Measurements from ENCODE around the gene PBX2. TPM values are rescaled to one million over a fixed set of nuclear protein-coding genes. Genes with fewer than 3 reads are reported as not detected.
A peak's percentile ranks its signal among the peaks of the same experiment; 100 is the strongest.
"Not testable (repeated sequence)": the region's sequence is repeated elsewhere in the genome, so short reads cannot be mapped to it uniquely, and the experiment has no call there.

Gene PBX2
- polyA plus RNA-seq, 6 donors from 2014 or later = 0.64 to 4.0 (median 3.1) TPM

GRCh38 chr6:32196682-32197616 is 6.9 kb upstream of the PBX2 start:
- Mint-ChIP-seq H3K4me1 (peaks cover 42 to 48% (median 44%) of the 10 kb centered on the region in 3 donors), H3K36me3 (peaks cover 0 to 8% of the 10 kb centered on the region in 2 donors), H3K4me3 (peak overlapping the region; percentile 92 to 100 (median 98)), H3K27me3 (peaks cover 0 to 3% (median 0%) of the 10 kb centered on the region in 3 donors), H3K9me3 (no peaks in the 10 kb centered on the region), H3K27ac (peak overlapping the region; percentile 99 to 100 (median 100))
- DNase-seq (peak; percentile 23), ATAC-seq (ENCODE audit: low read depth in 2 of 2) (no peak)

- peaks cover 49 to 56% (median 53%) of the 10 kb centered on the region in 3 donors for H3K4me1 Mint-ChIP-seq
- peak overlapping the region; percentile 99 to 100 (median 100) for H3K27ac Mint-ChIP-seq
- no peaks in the 10 kb centered on the region for H3K27me3 Mint-ChIP-seq
- peak; percentile 80 to 81 for ATAC-seq (ENCODE audit: low read depth in 2 of 2)
- H3K36me3 Mint-ChIP-seq = peaks cover 0 to 16% of the 10 kb centered on the region in 2 donors
- no peaks in the 10 kb centered on the region for H3K9me3 Mint-ChIP-seq
- peak; percentile 90 for DNase-seq
- H3K4me3 Mint-ChIP-seq = peak overlapping the region; percentile 92 to 100 (median 98)
Measured at GRCh38 chr6:32195902-32196681, 6.1 kb upstream of the PBX2 start.

- DNase-seq (peak; percentile 99), ATAC-seq (ENCODE audit: low read depth in 2 of 2) (no peak)
- Mint-ChIP-seq H3K4me1 (peaks cover 52 to 59% (median 54%) of the 10 kb centered on the region in 3 donors), H3K27me3 (no peaks in the 10 kb centered on the region), H3K27ac (peak overlapping the region; percentile 99 to 100 (median 100)), H3K36me3 (peaks cover 0 to 17% of the 10 kb centered on the region in 2 donors), H3K4me3 (peak overlapping the region; percentile 92 to 100 (median 98)), H3K9me3 (no peaks in the 10 kb centered on the region)
Measured at GRCh38 chr6:32195652-32195901, 5.6 kb upstream of the PBX2 start.

GRCh38 chr6:32194825-32195651 is 5.0 kb upstream of the PBX2 start:
- ATAC-seq (ENCODE audit: low read depth in 2 of 2) (no peak), DNase-seq (no peak)
- Mint-ChIP-seq H3K9me3 (no peaks in the 10 kb centered on the region), H3K4me3 (peak overlapping the region; percentile 92 to 100 (median 98)), H3K27me3 (no peaks in the 10 kb centered on the region), H3K36me3 (peaks cover 0 to 17% of the 10 kb centered on the region in 2 donors), H3K4me1 (peaks cover 58 to 64% (median 58%) of the 10 kb centered on the region in 3 donors), H3K27ac (peak overlapping the region; percentile 99 to 100 (median 100))

GRCh38 chr6:32194388-32194787 is 4.4 kb upstream of the PBX2 start:
- DNase-seq (no peak), ATAC-seq (ENCODE audit: low read depth in 2 of 2) (no peak)
- Mint-ChIP-seq H3K27me3 (no peaks in the 10 kb centered on the region), H3K4me3 (peak overlapping the region in 7 of 8 donors; percentile 92 to 99 (median 97)), H3K9me3 (no peaks in the 10 kb centered on the region), H3K27ac (peak overlapping the region in 5 of 6 donors; percentile 99 to 100 (median 100)), H3K36me3 (peaks cover 0 to 17% of the 10 kb centered on the region in 2 donors), H3K4me1 (peaks cover 58 to 65% (median 59%) of the 10 kb centered on the region in 3 donors)

- DNase-seq; ATAC-seq (ENCODE audit: low read depth in 2 of 2); H3K27me3 Mint-ChIP-seq; H3K9me3 Mint-ChIP-seq: not testable (repeated sequence)
- peak overlapping the region; percentile 95 to 100 (median 99) for H3K27ac Mint-ChIP-seq
- peaks cover 70 to 76% (median 71%) of the 10 kb centered on the region in 3 donors for H3K4me1 Mint-ChIP-seq
- peaks cover 0 to 17% of the 10 kb centered on the region in 2 donors for H3K36me3 Mint-ChIP-seq
- H3K4me3 Mint-ChIP-seq = peak overlapping the region; percentile 94 to 99 (median 98)
Measured at GRCh38 chr6:32193096-32193495, 3.1 kb upstream of the PBX2 start.

- DNase-seq (peak; percentile 71), ATAC-seq (ENCODE audit: low read depth in 2 of 2) (no peak)
- H3K4me1 Mint-ChIP-seq = peaks cover 72 to 79% (median 76%) of the 10 kb centered on the region in 3 donors
- H3K27ac Mint-ChIP-seq = peak within 1 kb of the TSS; percentile 95 to 100 (median 99)
- no peaks in the 10 kb centered on the region for H3K27me3 Mint-ChIP-seq
- H3K9me3 Mint-ChIP-seq = no peaks in the 10 kb centered on the region
- H3K36me3 Mint-ChIP-seq = peaks cover under 1 to 20% of the 10 kb centered on the region in 2 donors
- peak within 1 kb of the TSS; percentile 94 to 99 (median 98) for H3K4me3 Mint-ChIP-seq
Measured at GRCh38 chr6:32192608-32193039, 2.6 kb upstream of the PBX2 start, which contains the start of gene GPSM3. GPSM3 (minus strand) TSS chr6:32192643; CDS start chr6:32192513, 130 bp downstream.

- ATAC-seq (ENCODE audit: low read depth in 2 of 2) (no peak), DNase-seq (no peak)
- no peaks in the 10 kb centered on the region for H3K27me3 Mint-ChIP-seq
- H3K9me3 Mint-ChIP-seq = no peaks in the 10 kb centered on the region
- peak overlapping the region; percentile 94 to 99 (median 98) for H3K4me3 Mint-ChIP-seq
- peak overlapping the region; percentile 95 to 100 (median 99) for H3K27ac Mint-ChIP-seq
- peaks cover 6 to 27% of the 10 kb centered on the region in 2 donors for H3K36me3 Mint-ChIP-seq
- peaks cover 76 to 83% (median 81%) of the 10 kb centered on the region in 3 donors for H3K4me1 Mint-ChIP-seq
Measured at GRCh38 chr6:32191696-32192607, 1.9 kb upstream of the PBX2 start.

- no peak for ATAC-seq (ENCODE audit: low read depth in 2 of 2)
- H3K4me3 Mint-ChIP-seq = peak overlapping the region; percentile 94 to 99 (median 98)
- no peak for DNase-seq
- H3K4me1 Mint-ChIP-seq = peaks cover 74 to 83% (median 81%) of the 10 kb centered on the region in 3 donors
- peaks cover 13 to 35% of the 10 kb centered on the region in 2 donors for H3K36me3 Mint-ChIP-seq
- peak overlapping the region; percentile 95 to 100 (median 99) for H3K27ac Mint-ChIP-seq
- H3K27me3 Mint-ChIP-seq = no peaks in the 10 kb centered on the region
- H3K9me3 Mint-ChIP-seq = no peaks in the 10 kb centered on the region
Measured at GRCh38 chr6:32190911-32191677, 1.1 kb upstream of the PBX2 start.

GRCh38 chr6:32189742-32190053 is 304 bp downstream of the PBX2 start:
- Mint-ChIP-seq H3K36me3 (peaks cover 16 to 41% of the 10 kb centered on the region in 2 donors), H3K4me3 (peak overlapping the region; percentile 94 to 99 (median 97)), H3K27me3 (no peaks in the 10 kb centered on the region), H3K4me1 (peaks cover 71 to 77% (median 76%) of the 10 kb centered on the region in 3 donors), H3K27ac (peak overlapping the region in 4 of 6 donors; percentile 81 to 100 (median 94)), H3K9me3 (no peaks in the 10 kb centered on the region)
- ATAC-seq (ENCODE audit: low read depth in 2 of 2) (no peak), DNase-seq (no peak)

- peaks cover 16 to 41% of the 10 kb centered on the region in 2 donors for H3K36me3 Mint-ChIP-seq
- DNase-seq = no peak
- no peaks in the 10 kb centered on the region for H3K9me3 Mint-ChIP-seq
- ATAC-seq (ENCODE audit: low read depth in 2 of 2) = no peak
- H3K27me3 Mint-ChIP-seq = no peaks in the 10 kb centered on the region
- H3K27ac Mint-ChIP-seq = peak overlapping the region; percentile 81 to 100 (median 95)
- H3K4me3 Mint-ChIP-seq = peak overlapping the region; percentile 90 to 99 (median 94)
- H3K4me1 Mint-ChIP-seq = peaks cover 68 to 74% (median 72%) of the 10 kb centered on the region in 3 donors
Measured at GRCh38 chr6:32189069-32189741, 797 bp downstream of the PBX2 start.

All from naive B cell (primary cell).